Peyer's patch (tissue), 4 donors: Measurements from ENCODE around the gene RNF175.

Experiments
- POLR2A ChIP-seq, 2 donors: fragments of 450-650 bp; IDR thresholded peaks; one replicate each; pipeline ENCODE4 v1.5.1; 2017; ENCODE audit warnings: antibody characterized with exemption in 2 of 2, mild to moderate bottlenecking in 2 of 2, moderate library complexity in 2 of 2
- TF ChIP-seq, protein P1 (sequence below), 6 experiments: fragments of 450-650 bp in 4 of 6; fragments of 200-600 bp in 2 of 6; sonication (generic) in 1 of 6; IDR thresholded peaks; one replicate each; pipeline ENCODE4 v1.5.1; 2017 to 2019; ENCODE audit warnings: antibody characterized with exemption in 6 of 6, mild to moderate bottlenecking in 3 of 6, moderate library complexity in 1 of 6

DNA sequence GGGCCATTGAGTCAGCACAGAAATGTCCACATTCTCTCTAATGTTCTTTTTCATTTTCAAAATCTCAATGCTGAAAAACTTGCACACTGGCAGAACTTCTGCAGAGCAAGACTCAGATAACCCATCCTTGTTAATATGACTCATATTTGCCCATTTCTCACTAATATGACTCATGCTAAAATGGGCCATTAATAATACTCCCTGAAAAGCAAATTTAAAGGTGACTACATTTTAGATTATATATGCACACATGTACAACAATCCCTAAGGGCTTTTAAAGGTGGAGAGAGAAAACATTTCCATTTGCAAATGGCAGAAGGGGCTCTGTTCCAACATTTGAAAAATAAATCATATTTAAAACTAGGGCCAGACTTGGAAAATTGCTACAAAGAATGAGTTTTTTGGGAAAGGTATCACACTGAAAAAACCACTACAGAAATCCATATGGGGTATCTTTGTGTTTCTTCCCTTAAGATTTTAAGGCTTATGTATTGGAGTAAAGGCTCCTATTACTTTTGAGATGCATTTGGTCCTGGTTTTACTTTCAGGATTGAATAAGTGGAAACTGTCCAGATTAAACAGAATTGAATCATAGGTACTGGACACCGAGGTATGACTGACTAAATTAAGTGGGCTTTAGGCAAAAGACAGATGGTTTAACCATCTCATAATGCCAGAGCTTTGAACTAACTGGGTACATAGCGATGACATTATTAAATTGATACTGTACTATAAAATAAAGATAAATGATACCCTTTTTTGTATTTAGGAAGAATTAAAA is 45.8 kb downstream of the RNF175 start:
- TF ChIP-seq, protein P1, sequence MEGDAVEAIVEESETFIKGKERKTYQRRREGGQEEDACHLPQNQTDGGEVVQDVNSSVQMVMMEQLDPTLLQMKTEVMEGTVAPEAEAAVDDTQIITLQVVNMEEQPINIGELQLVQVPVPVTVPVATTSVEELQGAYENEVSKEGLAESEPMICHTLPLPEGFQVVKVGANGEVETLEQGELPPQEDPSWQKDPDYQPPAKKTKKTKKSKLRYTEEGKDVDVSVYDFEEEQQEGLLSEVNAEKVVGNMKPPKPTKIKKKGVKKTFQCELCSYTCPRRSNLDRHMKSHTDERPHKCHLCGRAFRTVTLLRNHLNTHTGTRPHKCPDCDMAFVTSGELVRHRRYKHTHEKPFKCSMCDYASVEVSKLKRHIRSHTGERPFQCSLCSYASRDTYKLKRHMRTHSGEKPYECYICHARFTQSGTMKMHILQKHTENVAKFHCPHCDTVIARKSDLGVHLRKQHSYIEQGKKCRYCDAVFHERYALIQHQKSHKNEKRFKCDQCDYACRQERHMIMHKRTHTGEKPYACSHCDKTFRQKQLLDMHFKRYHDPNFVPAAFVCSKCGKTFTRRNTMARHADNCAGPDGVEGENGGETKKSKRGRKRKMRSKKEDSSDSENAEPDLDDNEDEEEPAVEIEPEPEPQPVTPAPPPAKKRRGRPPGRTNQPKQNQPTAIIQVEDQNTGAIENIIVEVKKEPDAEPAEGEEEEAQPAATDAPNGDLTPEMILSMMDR (IDR thresholded peaks at IDR 0.05) = no peak
- no peak for TF ChIP-seq POLR2A (IDR thresholded peaks at IDR 0.05)
